HepG2 (cell line): ENCODE results near the gene RAP1A. TPM values are rescaled to one million over a fixed set of nuclear protein-coding genes. Genes with fewer than 3 reads are reported as not detected.

ENCODE experiments used
- ATAC-seq: fragments of 200-7000 bp; cut with Tn5 transposase; 3 replicates; pipeline ENCODE4 v1.9.1; 2020; ENCODE audit warnings: mild to moderate bottlenecking, moderate library complexity
- BruUV-seq: library from RNA; stranded (reverse); fragments of 400-500 nt; replicated peaks from 2 replicates; lab custom pipeline; 2021; lab: Mats Ljungman, UMichigan
- CTCF ChIA-PET: fragments of 300-600 bp; formaldehyde crosslinking; extraction: SDS; loops from one replicate; lab custom pipeline; 2021; ENCODE audit warnings: low total read pairs, inconsistent platforms, low intra/inter-chr PET ratio; lab: Yijun Ruan, JAX
- POLR2A ChIA-PET: fragments of 350-600 bp; sonication (Branson Sonifier 250); formaldehyde crosslinking; loops from one replicate; lab custom pipeline; 2020; ENCODE audit warnings: antibody characterized with exemption, inconsistent platforms; lab: Yijun Ruan, JAX
- DNase-seq: peaks from one replicate; pipeline ENCODE4 v3.0.0-alpha.2; 2015; ENCODE audit warnings: low spot score
- FAIRE-seq: peaks from 3 replicates; lab custom pipeline; 2011; peaks lifted over from hg19 to GRCh38; lab: Jason Lieb, UNC
- H2AFZ ChIP-seq: one replicate; pipeline ENCODE4 v1.6.1; 2011; ENCODE audit warnings: low read length, inconsistent platforms
- H3K27ac ChIP-seq: fragments of 300-600 bp; 3 replicates; pipeline ENCODE4 v1.8.0; 2011; ENCODE audit warnings: mixed run types, mild to moderate bottlenecking, mixed read lengths, low read length, inconsistent platforms; ENCODE audit not compliant: insufficient read depth; ENCODE audit errors: extremely low read length
- H3K27me3 ChIP-seq, 2 experiments: fragments of 200-600 bp in 1 of 2; 2 replicates in 1 of 2; 3 replicates in 1 of 2; pipeline versions ENCODE4 v1.6.0 to v1.8.0; 2011; ENCODE audit warnings: low read length in 2 of 2, mild to moderate bottlenecking in 2 of 2, moderate library complexity in 2 of 2, inconsistent platforms in 1 of 2; ENCODE audit not compliant: insufficient read depth in 2 of 2, control insufficient read depth in 1 of 2
- H3K36me3 ChIP-seq, 2 experiments: fragments of 200-600 bp in 1 of 2; replicated peaks in 1 of 2; 2 replicates in 1 of 2; 3 replicates in 1 of 2; pipeline versions ENCODE4 v1.5.1 to v1.8.0; 2011; ENCODE audit warnings: low read length in 2 of 2, inconsistent platforms in 1 of 2; ENCODE audit not compliant: insufficient read depth in 2 of 2, control insufficient read depth in 1 of 2
- H3K4me1 ChIP-seq: 2 replicates; pipeline ENCODE4 v1.5.1; 2012; ENCODE audit warnings: low read length, inconsistent platforms; ENCODE audit not compliant: insufficient read depth
- H3K4me2 ChIP-seq: 2 replicates; pipeline ENCODE4 v1.6.0; 2011; ENCODE audit warnings: low read depth, low read length, inconsistent platforms
- H3K4me3 ChIP-seq, 3 experiments: fragments of 200-600 bp in 1 of 3; sonication (generic), shearing (Covaris generic) in 1 of 3; replicated peaks in 1 of 3; 2 replicates each; pipeline ENCODE4 v1.5.1; 2011 to 2016; ENCODE audit warnings: low read length in 3 of 3, inconsistent platforms in 2 of 3, low read depth in 2 of 3, mild to moderate bottlenecking in 2 of 3, control low read depth in 1 of 3, mixed read lengths in 1 of 3; ENCODE audit not compliant: insufficient read depth in 1 of 3
- H3K79me2 ChIP-seq: one replicate; pipeline ENCODE4 v1.6.1; 2011; ENCODE audit warnings: low read length, inconsistent platforms; ENCODE audit not compliant: insufficient read depth
- H3K9ac ChIP-seq: 2 replicates; pipeline ENCODE4 v1.6.0; 2011; ENCODE audit warnings: mild to moderate bottlenecking, low read depth, low read length, inconsistent platforms; ENCODE audit not compliant: insufficient read depth
- H3K9me3 ChIP-seq: 2 replicates; pipeline ENCODE4 v1.5.1; 2012; ENCODE audit warnings: mild to moderate bottlenecking, low read length
- H4K20me1 ChIP-seq: 2 replicates; pipeline ENCODE4 v1.6.0; 2011; ENCODE audit warnings: inconsistent platforms, mild to moderate bottlenecking, low read length, moderate library complexity; ENCODE audit not compliant: insufficient read depth
- BRCA1 ChIP-seq: sonication (generic); formaldehyde crosslinking; IDR thresholded peaks from 2 replicates; pipeline ENCODE4 v1.4.0; 2020; ENCODE audit warnings: missing genetic modification reagents
- CHD4 ChIP-seq: fragments of 200-600 bp; sonication (generic); IDR thresholded peaks from 2 replicates; pipeline ENCODE4 v1.7.0; 2017; ENCODE audit warnings: mild to moderate bottlenecking, low read length, borderline replicate concordance
- FOXA1 ChIP-seq, 2 experiments: fragments of 450-650 bp in 1 of 2; sonication (generic) in 1 of 2; formaldehyde crosslinking in 1 of 2; IDR thresholded peaks; 2 replicates each; pipeline versions ENCODE4 v1.4.0 to v1.6.1; 2016 to 2020; ENCODE audit warnings: missing genetic modification reagents in 1 of 2
- MAF1 ChIP-seq: sonication (generic); formaldehyde crosslinking; IDR thresholded peaks from 2 replicates; pipeline ENCODE4 v1.5.0; 2020; ENCODE audit warnings: missing genetic modification reagents, borderline replicate concordance
- MIER2 ChIP-seq: IDR thresholded peaks from 2 replicates; pipeline ENCODE4 v1.6.1; 2016; ENCODE audit warnings: missing biosample characterization, missing genetic modification reagents
- MTF1 ChIP-seq: sonication (generic); formaldehyde crosslinking; IDR thresholded peaks from 2 replicates; pipeline ENCODE4 v1.5.0; 2020; ENCODE audit warnings: missing genetic modification reagents
- NFYC ChIP-seq: IDR thresholded peaks from 2 replicates; pipeline ENCODE4 v1.6.1; 2016; ENCODE audit warnings: missing genetic modification reagents, missing compliant biosample characterization
- RARA ChIP-seq: IDR thresholded peaks from 2 replicates; pipeline ENCODE4 v1.6.1; 2016; ENCODE audit warnings: missing genetic modification reagents, missing compliant biosample characterization
- SOX6 ChIP-seq, 2 experiments: fragments of 450-650 bp in 1 of 2; sonication (generic) in 1 of 2; formaldehyde crosslinking in 1 of 2; IDR thresholded peaks; 2 replicates each; pipeline versions ENCODE4 v1.4.0 to v1.6.1; 2017 to 2020; ENCODE audit warnings: antibody characterized with exemption in 1 of 2, mild to moderate bottlenecking in 1 of 2, missing genetic modification reagents in 1 of 2
- ZBTB14 ChIP-seq: sonication (generic); formaldehyde crosslinking; IDR thresholded peaks from 2 replicates; pipeline ENCODE4 v1.4.0; 2020; ENCODE audit warnings: missing genetic modification reagents
- ZBTB8A ChIP-seq: sonication (generic); formaldehyde crosslinking; IDR thresholded peaks from 2 replicates; pipeline ENCODE4 v1.4.0; 2020; ENCODE audit warnings: mild to moderate bottlenecking, low read depth, missing genetic modification reagents, borderline replicate concordance
- ZGPAT ChIP-seq: IDR thresholded peaks from 2 replicates; pipeline ENCODE4 v1.6.1; 2016; ENCODE audit warnings: mild to moderate bottlenecking
- ZNF446 ChIP-seq: sonication (generic); formaldehyde crosslinking; IDR thresholded peaks from 2 replicates; pipeline ENCODE4 v1.5.0; 2020; ENCODE audit warnings: mild to moderate bottlenecking, missing genetic modification reagents
- WGBS: methylation state at CpG from one replicate; pipeline ENCODE4 v1.1.6; 2017; ENCODE audit warnings: low lambda C conversion rate; 5-methylcytosine and 5-hydroxymethylcytosine counted together
- in situ Hi-C: cut with HindIII; loops from 2 replicates; pipeline ENCODE4 v1.10.0; 2017; ENCODE audit warnings: low pct_unique_long_range_greater_than_20kb; ENCODE audit not compliant: extremely low pct_ligation_motif_present
- intact Hi-C: fragments of 100-400 bp; cut with micrococcal nuclease; formaldehyde crosslinking; loops from one replicate; pipeline ENCODE4 v1.10.0; 2022; ENCODE audit not compliant: unreplicated experiment
- polyA plus RNA-seq, 8 experiments: library from polyadenylated mRNA; depleted of rRNA in 3 of 8; stranded (reverse) in 7 of 8; unstranded in 1 of 8; fragments of >200 nt; fragmentation: Illumina TruSeq in 4 of 8; extraction: Trizol in 4 of 8; gene quantifications; 2 replicates each; pipeline versions ENCODE4 v1.2.1 to v1.2.3, GENCODE V29; 2011 to 2016; ENCODE audit warnings: low read depth in 4 of 8, missing spikeins in 1 of 8, mixed read lengths in 1 of 8; ENCODE audit not compliant: insufficient read depth in 1 of 8
- total RNA-seq, 5 experiments: library from RNA; depleted of rRNA; stranded (reverse); fragments of >200 nt; fragmentation: Illumina TruSeq; extraction: Trizol; gene quantifications; 2 replicates each; pipeline ENCODE4 v1.2.3, GENCODE V29; 2016; ENCODE audit warnings: low read depth in 1 of 5
- TF ChIP-seq, protein P1 (sequence below): sonication (generic); formaldehyde crosslinking; IDR thresholded peaks from 2 replicates; pipeline ENCODE4 v1.8.1; 2023; ENCODE audit warnings: mild to moderate bottlenecking, moderate library complexity, missing genetic modification reagents
- TF ChIP-seq, protein P2 (sequence below): sonication (generic); formaldehyde crosslinking; IDR thresholded peaks from 2 replicates; pipeline ENCODE4 v1.8.0; 2022; ENCODE audit warnings: missing genetic modification reagents, mild to moderate bottlenecking, borderline replicate concordance

The RAP1A gene
- total and polyA plus RNA-seq, 2 of the 13 experiments (the other 11 are each of a cell fraction or from before 2014, with no cell fraction given), result 19.0 to 20.7 TPM

- ATAC-seq (no peak), DNase-seq (no peak), FAIRE-seq (no peak)
- no peak overlapping the region for H3K4me3 ChIP-seq
- TF ChIP-seq CHD4, result no peak
- TF ChIP-seq, protein P1, sequence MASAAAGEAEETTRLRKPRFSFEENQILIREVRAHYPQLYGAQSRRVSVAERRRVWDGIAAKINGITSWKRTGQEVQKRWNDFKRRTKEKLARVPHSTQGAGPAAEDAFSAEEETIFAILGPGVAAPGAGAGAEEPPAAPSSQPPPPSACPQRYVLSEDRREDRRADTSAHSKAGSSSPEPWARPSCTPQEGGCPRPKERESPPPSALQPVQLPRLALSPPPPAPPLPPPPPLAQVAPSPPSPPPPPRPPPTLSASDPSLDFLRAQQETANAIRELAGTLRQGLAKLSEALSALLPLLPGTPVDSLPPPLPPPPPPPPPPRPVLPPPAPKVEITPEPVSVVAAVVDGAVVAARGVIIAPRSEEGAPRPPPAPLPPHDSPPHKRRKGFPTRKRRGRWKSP (CRISPR knock-in tag), result no peak
- TF ChIP-seq MTF1 (CRISPR knock-in tag), result no peak
- no peak for TF ChIP-seq FOXA1 (IDR thresholded peaks at IDR 0.05)
- TF ChIP-seq FOXA1 (CRISPR knock-in tag; IDR thresholded peaks at IDR 0.05), result no peak
- no peak for TF ChIP-seq ZBTB8A (CRISPR knock-in tag)
- no peak for TF ChIP-seq MAF1 (CRISPR knock-in tag)
- TF ChIP-seq SOX6 (IDR thresholded peaks at IDR 0.05), result no peak
- TF ChIP-seq SOX6 (CRISPR knock-in tag; IDR thresholded peaks at IDR 0.05), result no peak
- no peak for TF ChIP-seq ZGPAT (CRISPR knock-in tag)
- no peak for TF ChIP-seq RARA
- TF ChIP-seq, protein P2, sequence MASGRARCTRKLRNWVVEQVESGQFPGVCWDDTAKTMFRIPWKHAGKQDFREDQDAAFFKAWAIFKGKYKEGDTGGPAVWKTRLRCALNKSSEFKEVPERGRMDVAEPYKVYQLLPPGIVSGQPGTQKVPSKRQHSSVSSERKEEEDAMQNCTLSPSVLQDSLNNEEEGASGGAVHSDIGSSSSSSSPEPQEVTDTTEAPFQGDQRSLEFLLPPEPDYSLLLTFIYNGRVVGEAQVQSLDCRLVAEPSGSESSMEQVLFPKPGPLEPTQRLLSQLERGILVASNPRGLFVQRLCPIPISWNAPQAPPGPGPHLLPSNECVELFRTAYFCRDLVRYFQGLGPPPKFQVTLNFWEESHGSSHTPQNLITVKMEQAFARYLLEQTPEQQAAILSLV, result no peak
- TF ChIP-seq ZBTB14, result no peak
- no peak for TF ChIP-seq NFYC (CRISPR knock-in tag)
- TF ChIP-seq MIER2 (CRISPR knock-in tag), result no peak
- TF ChIP-seq ZNF446 (CRISPR knock-in tag), result no peak
- no peak for TF ChIP-seq BRCA1
- intact Hi-C loops, result no loop called here
- no peak overlapping the region for H3K4me2 ChIP-seq
- in situ Hi-C loops, result no loop called here
- H3K36me3 ChIP-seq, result peaks cover 3 to 66% of the 10 kb centered on the region in 2 experiments
- H3K27me3 ChIP-seq, result no peaks in the 10 kb centered on the region
- H2AFZ ChIP-seq, result no peak overlapping the region
- ChIA-PET CTCF (no interaction called here), POLR2A (no interaction called here)
- no peak overlapping the region for H3K27ac ChIP-seq
- WGBS, result 99% methylated on average over 2 of the region's 2 CpGs
- no peak overlapping the region for H3K9ac ChIP-seq
- H3K79me2 ChIP-seq, result peaks cover 11% of the 10 kb centered on the region
- peaks cover 27% of the 10 kb centered on the region for H3K4me1 ChIP-seq
- no peaks in the 10 kb centered on the region for H4K20me1 ChIP-seq
- no peaks in the 10 kb centered on the region for H3K9me3 ChIP-seq
- BruUV-seq, result no TSS peak
Measured at GRCh38 chr1:111762332-111762731, 142.7 kb downstream of the RAP1A start.
